Measurements from ENCODE around the gene RHBDF2.

Gene RHBDF2

GRCh38 chr17:76440751-76441362, 60.4 kb downstream of the RHBDF2 start:
- DNase-seq (ENCODE audit: low spot score), result no peak

GRCh38 chr17:76439314-76439928, 61.8 kb downstream of the RHBDF2 start:
- no peak for DNase-seq (ENCODE audit: low spot score)

GRCh38 chr17:76438906-76439305, 62.3 kb downstream of the RHBDF2 start:
- DNase-seq (ENCODE audit: low spot score), result no peak

GRCh38 chr17:76437467-76438402, 63.5 kb downstream of the RHBDF2 start:
- DNase-seq (ENCODE audit: low spot score), result no peak

GRCh38 chr17:76435751-76436150, 65.5 kb downstream of the RHBDF2 start:
- no peak for DNase-seq (ENCODE audit: low spot score)

GRCh38 chr17:76434870-76435269, 66.4 kb downstream of the RHBDF2 start:
- no peak for DNase-seq (ENCODE audit: low spot score)

GRCh38 chr17:76433693-76434092, 67.5 kb downstream of the RHBDF2 start:
- DNase-seq (ENCODE audit: low spot score), result no peak

GRCh38 chr17:76432712-76433336, 68.4 kb downstream of the RHBDF2 start:
- DNase-seq (ENCODE audit: low spot score), result no peak

GRCh38 chr17:76432004-76432403, 69.2 kb downstream of the RHBDF2 start:
- no peak for DNase-seq (ENCODE audit: low spot score)

GRCh38 chr17:76431509-76431908, 69.7 kb downstream of the RHBDF2 start:
- DNase-seq (ENCODE audit: low spot score), result no peak

- DNase-seq (ENCODE audit: low spot score), result no peak
These were observed 72.7 kb downstream of the RHBDF2 start for GRCh38 chr17:76428511-76428910.

GRCh38 chr17:76427501-76428231, 73.6 kb downstream of the RHBDF2 start:
- DNase-seq (ENCODE audit: low spot score), result no peak

- DNase-seq (ENCODE audit: low spot score), result no peak
These were observed 74.4 kb downstream of the RHBDF2 start for GRCh38 chr17:76426853-76427252.

GRCh38 chr17:76422860-76423259, 78.4 kb downstream of the RHBDF2 start:
- no peak for DNase-seq (ENCODE audit: low spot score)

GRCh38 chr17:76422406-76422805, 78.8 kb downstream of the RHBDF2 start:
- no peak for DNase-seq (ENCODE audit: low spot score)

GRCh38 chr17:76421044-76421407, 80.2 kb downstream of the RHBDF2 start:
- DNase-seq (ENCODE audit: low spot score), result no peak

All from SK-N-DZ (cell line).